OCI-LY7 (cell line): ENCODE measurements around the gene SH3TC1. TPM values are rescaled to one million over a fixed set of nuclear protein-coding genes. Genes with fewer than 3 reads are reported as not detected.

Experiments used
- BruUV-seq: library from RNA; stranded (reverse); fragments of 400-500 nt; replicated peaks from 2 replicates; lab custom pipeline; 2021; lab: Mats Ljungman, UMichigan
- CTCF ChIA-PET: fragments of 300-600 bp; sonication (Branson Sonifier 250); formaldehyde crosslinking; loops from one replicate; lab custom pipeline; 2022; ENCODE audit warnings: antibody characterized with exemption; ENCODE audit not compliant: unreplicated experiment; lab: Charles Lee
- POLR2A ChIA-PET: fragments of 300-600 bp; sonication (Branson Sonifier 250); formaldehyde crosslinking; loops from one replicate; lab custom pipeline; 2022; ENCODE audit warnings: antibody characterized with exemption; lab: Charles Lee
- DNase-seq: peaks from one replicate; pipeline ENCODE4 v3.0.0-alpha.2; 2015; ENCODE audit warnings: low spot score
- H2AFZ ChIP-seq: fragments of 200-600 bp; sonication (generic), shearing (Covaris generic); 2 replicates; pipeline ENCODE4 v1.6.1; 2014; ENCODE audit warnings: mild to moderate bottlenecking, antibody characterized with exemption, low read length, moderate library complexity
- H3K27ac ChIP-seq: fragments of 200-600 bp; sonication (generic); 2 replicates; pipeline ENCODE4 v1.5.1; 2014; ENCODE audit warnings: mixed run types, low read depth, mild to moderate bottlenecking, moderate library complexity, low read length, inconsistent platforms; ENCODE audit not compliant: poor library complexity, severe bottlenecking
- H3K36me3 ChIP-seq: fragments of 200-600 bp; sonication (generic); 2 replicates; pipeline ENCODE4 v1.6.1; 2014; ENCODE audit warnings: mild to moderate bottlenecking, antibody characterized with exemption, low read length, moderate library complexity, mixed read lengths; ENCODE audit not compliant: insufficient read depth
- H3K4me1 ChIP-seq: fragments of 200-600 bp; sonication (generic); 2 replicates; pipeline ENCODE4 v1.5.1; 2014; ENCODE audit warnings: mild to moderate bottlenecking, low read length; ENCODE audit not compliant: insufficient read depth, poor library complexity, severe bottlenecking
- H3K4me2 ChIP-seq: fragments of 200-600 bp; sonication (generic); 2 replicates; pipeline ENCODE4 v1.6.1; 2014; ENCODE audit warnings: mild to moderate bottlenecking, low read length
- H3K4me3 ChIP-seq: fragments of 200-600 bp; sonication (generic); 2 replicates; pipeline ENCODE4 v1.5.1; 2014; ENCODE audit warnings: mild to moderate bottlenecking, low read depth, low read length; ENCODE audit not compliant: poor library complexity, severe bottlenecking
- H3K79me2 ChIP-seq: fragments of 200-600 bp; sonication (generic); 2 replicates; pipeline ENCODE4 v1.6.1; 2016; ENCODE audit warnings: low read depth, mild to moderate bottlenecking, low read length, moderate library complexity, mixed read lengths; ENCODE audit not compliant: insufficient read depth
- H3K9me2 ChIP-seq: fragments of 200-600 bp; sonication (generic); 2 replicates; pipeline ENCODE4 v1.6.1; 2016; ENCODE audit warnings: mild to moderate bottlenecking, low read length, mixed read lengths; ENCODE audit not compliant: insufficient read depth
- H3K9me3 ChIP-seq: fragments of 200-600 bp; sonication (generic); 2 replicates; pipeline ENCODE4 v1.6.1; 2014; ENCODE audit warnings: mild to moderate bottlenecking, mixed run types, low read length, mixed read lengths
- H4K20me1 ChIP-seq: fragments of 200-600 bp; sonication (generic); 2 replicates; pipeline ENCODE4 v1.6.1; 2014; ENCODE audit warnings: mild to moderate bottlenecking, antibody characterized with exemption, low read length, moderate library complexity, mixed read lengths; ENCODE audit not compliant: insufficient read depth
- CTCF ChIP-seq: fragments of 200-600 bp; sonication (generic); conservative IDR thresholded peaks from 2 replicates; pipeline ENCODE4 v1.5.1; 2014; ENCODE audit warnings: mild to moderate bottlenecking, antibody characterized with exemption, low read length, moderate library complexity, mixed read lengths
- EZH2phosphoT487 ChIP-seq: fragments of 200-600 bp; sonication (generic); IDR thresholded peaks from 2 replicates; pipeline ENCODE4 v1.6.1; 2018; ENCODE audit warnings: low read depth, borderline replicate concordance, mild to moderate bottlenecking, mixed run types, antibody characterized with exemption, low read length, moderate library complexity, mixed read lengths
- intact Hi-C: fragments of 100-400 bp; cut with micrococcal nuclease; formaldehyde crosslinking; loops from one replicate; pipeline ENCODE4 v1.10.0; 2022; ENCODE audit not compliant: unreplicated experiment
- total RNA-seq, 2 experiments: library from RNA; depleted of rRNA in 1 of 2; stranded (reverse); fragments of >200 nt in 1 of 2; shearing (Covaris generic) in 1 of 2; gene quantifications; 2 replicates each; pipeline ENCODE4 v1.2.3, GENCODE V29; 2014 to 2022

Gene SH3TC1
- total RNA-seq, 2 experiments from 2014 or later, result 17.5 to 42.4 TPM

GRCh38 chr4:8264106-8264505, 65.0 kb downstream of the SH3TC1 start:
- no TSS peak for BruUV-seq
- Histone ChIP-seq H3K9me2 (no peaks in the 10 kb centered on the region), H3K9me3 (no peaks in the 10 kb centered on the region), H3K79me2 (no peaks in the 10 kb centered on the region), H3K36me3 (no peaks in the 10 kb centered on the region), H4K20me1 (no peaks in the 10 kb centered on the region), H3K4me3 (no peak overlapping the region), H3K4me2 (no peak overlapping the region), H3K27ac (no peak overlapping the region), H2AFZ (no peak overlapping the region), H3K4me1 (no peaks in the 10 kb centered on the region)
- TF ChIP-seq EZH2phosphoT487 (no peak), CTCF (no peak)
- intact Hi-C loops, result no loop called here
- DNase-seq, result no peak
- ChIA-PET CTCF (no interaction called here), POLR2A (no interaction called here)

GRCh38 chr4:8265171-8265929, 66.3 kb downstream of the SH3TC1 start:
- intact Hi-C loops, result no loop called here
- no peaks in the 10 kb centered on the region for H4K20me1 ChIP-seq
- no peaks in the 10 kb centered on the region for H3K4me1 ChIP-seq
- H3K36me3 ChIP-seq, result no peaks in the 10 kb centered on the region
- ChIA-PET POLR2A (no interaction called here), CTCF (interaction anchor here (0.5 to 0.6 kb wide), 2 partner anchors 34 to 136 kb away, joined by 3 to 4 read pairs; no protein-coding TSS in a partner anchor)
- no TSS peak for BruUV-seq
- no peaks in the 10 kb centered on the region for H3K79me2 ChIP-seq
- no peak overlapping the region for H2AFZ ChIP-seq
- H3K27ac ChIP-seq, result no peak overlapping the region
- no peak overlapping the region for H3K4me3 ChIP-seq
- DNase-seq, result no peak
- H3K4me2 ChIP-seq, result no peak overlapping the region
- no peaks in the 10 kb centered on the region for H3K9me3 ChIP-seq
- no peaks in the 10 kb centered on the region for H3K9me2 ChIP-seq
- TF ChIP-seq CTCF (no peak), EZH2phosphoT487 (no peak)

- no peaks in the 10 kb centered on the region for H3K9me2 ChIP-seq
- no peak overlapping the region for H2AFZ ChIP-seq
- H3K4me1 ChIP-seq, result no peaks in the 10 kb centered on the region
- no peaks in the 10 kb centered on the region for H4K20me1 ChIP-seq
- H3K79me2 ChIP-seq, result no peaks in the 10 kb centered on the region
- H3K9me3 ChIP-seq, result no peaks in the 10 kb centered on the region
- no peak overlapping the region for H3K27ac ChIP-seq
- TF ChIP-seq CTCF (no peak), EZH2phosphoT487 (no peak)
- no peak for DNase-seq
- H3K4me2 ChIP-seq, result no peak overlapping the region
- ChIA-PET POLR2A (interaction anchor here (1.0 kb wide), 1 partner anchor 142 kb away, joined by 3 read pairs; no protein-coding TSS in a partner anchor), CTCF (interaction anchor here (0.6 to 2.6 kb wide), 2 partner anchors 33 to 136 kb away, joined by 3 to 8 read pairs; no protein-coding TSS in a partner anchor)
- intact Hi-C loops, result no loop called here
- H3K4me3 ChIP-seq, result no peak overlapping the region
- BruUV-seq, result no TSS peak
- H3K36me3 ChIP-seq, result no peaks in the 10 kb centered on the region
These were observed 67.0 kb downstream of the SH3TC1 start for GRCh38 chr4:8266088-8266487.
